Smooth muscle cell (in vitro differentiated cells): ENCODE results near the gene TMCO4. TPM values are rescaled to one million over a fixed set of nuclear protein-coding genes. Genes with fewer than 3 reads are reported as not detected.

ENCODE experiments used
- DNase-seq: peaks from one replicate; lab custom pipeline; 2025; ENCODE audit not compliant: unreplicated experiment; lab: John Stamatoyannopoulos, UW
- H2AFZ ChIP-seq: fragments of 200-600 bp; sonication (generic); 2 replicates; pipeline ENCODE4 v1.6.0; 2016; ENCODE audit warnings: antibody characterized with exemption, low read depth, mild to moderate bottlenecking
- H3F3A ChIP-seq: fragments of 200-600 bp; sonication (generic); 2 replicates; pipeline ENCODE4 v1.6.0; 2017; ENCODE audit warnings: antibody characterized with exemption, low read depth
- H3K27ac ChIP-seq: fragments of 200-600 bp; sonication (generic); 2 replicates; pipeline ENCODE4 v1.5.1; 2016; ENCODE audit warnings: low read depth, mild to moderate bottlenecking
- H3K27me3 ChIP-seq: fragments of 200-600 bp; sonication (generic); 2 replicates; pipeline ENCODE4 v1.6.1; 2016; ENCODE audit warnings: low read depth, mild to moderate bottlenecking
- H3K36me3 ChIP-seq: fragments of 200-600 bp; sonication (generic); 2 replicates; pipeline ENCODE4 v1.5.1; 2016; ENCODE audit warnings: low read depth
- H3K4me1 ChIP-seq: fragments of 200-600 bp; sonication (generic); 2 replicates; pipeline ENCODE4 v1.5.1; 2016; ENCODE audit warnings: low read depth
- H3K4me2 ChIP-seq: fragments of 200-600 bp; sonication (generic); 2 replicates; pipeline ENCODE4 v1.6.0; 2016; ENCODE audit warnings: mild to moderate bottlenecking
- H3K4me3 ChIP-seq: fragments of 200-600 bp; sonication (generic); 2 replicates; pipeline ENCODE4 v1.5.1; 2016; ENCODE audit warnings: mild to moderate bottlenecking
- H3K79me2 ChIP-seq: fragments of 200-600 bp; sonication (generic); 2 replicates; pipeline ENCODE4 v1.6.0; 2016; ENCODE audit warnings: low read depth, mild to moderate bottlenecking
- H3K9ac ChIP-seq: fragments of 200-600 bp; sonication (generic); 2 replicates; pipeline ENCODE4 v1.6.0; 2016; ENCODE audit warnings: low read depth
- H3K9me3 ChIP-seq: fragments of 200-600 bp; sonication (generic); replicated peaks from 2 replicates; pipeline ENCODE4 v1.5.1; 2016; ENCODE audit warnings: low read depth
- H4K20me1 ChIP-seq: fragments of 200-600 bp; sonication (generic); 2 replicates; pipeline ENCODE4 v1.6.0; 2016; ENCODE audit warnings: low read depth
- CTCF ChIP-seq: fragments of 200-600 bp; sonication (generic); IDR thresholded peaks from 2 replicates; pipeline ENCODE4 v1.5.1; 2017; ENCODE audit warnings: borderline replicate concordance, mild to moderate bottlenecking, antibody characterized with exemption; ENCODE audit not compliant: insufficient read depth, poor library complexity, severe bottlenecking
- WGBS: methylation state at CpG from one replicate; pipeline ENCODE4 v1.1.7; 2016; ENCODE audit warnings: low lambda C conversion rate; 5-methylcytosine and 5-hydroxymethylcytosine counted together
- polyA plus RNA-seq: library from polyadenylated mRNA; unstranded; fragments of >200 nt; fragmentation: Nextera tagmentation; extraction: Ambion mirVana; gene quantifications from 2 replicates; pipeline ENCODE4 v1.2.1, GENCODE V29; 2016
- total RNA-seq: library from RNA; depleted of rRNA; stranded (reverse); fragments of >200 nt; gene quantifications from 2 replicates; pipeline ENCODE4 v1.2.3, GENCODE V29; 2014

TMCO4 gene
- total and polyA plus RNA-seq, 2 experiments from 2014 or later, result 5.4 to 6.8 TPM

GRCh38 chr1:19710825-19711611 is 88.7 kb downstream of the TMCO4 start:
- TF ChIP-seq CTCF, result no peak
- no peak overlapping the region for H2AFZ ChIP-seq
- no peak overlapping the region for H3K27ac ChIP-seq
- no peak for DNase-seq
- no peaks in the 10 kb centered on the region for H4K20me1 ChIP-seq
- H3K4me1 ChIP-seq, result no peaks in the 10 kb centered on the region
- H3F3A ChIP-seq, result no peaks in the 10 kb centered on the region
- no peaks in the 10 kb centered on the region for H3K27me3 ChIP-seq
- H3K36me3 ChIP-seq, result no peaks in the 10 kb centered on the region
- no peak overlapping the region for H3K4me2 ChIP-seq
- WGBS, result 86% methylated on average over 12 of the region's 12 CpGs
- no peak overlapping the region for H3K9ac ChIP-seq
- H3K4me3 ChIP-seq, result no peak overlapping the region
- no peaks in the 10 kb centered on the region for H3K9me3 ChIP-seq
- H3K79me2 ChIP-seq, result no peaks in the 10 kb centered on the region

- Histone ChIP-seq H2AFZ (no peak overlapping the region), H3K9me3 (no peaks in the 10 kb centered on the region), H3F3A (no peaks in the 10 kb centered on the region), H3K4me3 (no peak overlapping the region), H3K27ac (no peak overlapping the region), H3K9ac (no peak overlapping the region), H4K20me1 (no peaks in the 10 kb centered on the region), H3K4me2 (no peak overlapping the region), H3K27me3 (no peaks in the 10 kb centered on the region), H3K4me1 (no peaks in the 10 kb centered on the region), H3K79me2 (no peaks in the 10 kb centered on the region), H3K36me3 (no peaks in the 10 kb centered on the region)
- DNase-seq, result no peak
- no peak for TF ChIP-seq CTCF
- 82% methylated on average over 4 of the region's 4 CpGs for WGBS
Observed at GRCh38 chr1:19709260-19709793, 90.4 kb downstream of the TMCO4 start.

GRCh38 chr1:19708567-19709110 is 91.1 kb downstream of the TMCO4 start:
- no peaks in the 10 kb centered on the region for H3K27me3 ChIP-seq
- no peak overlapping the region for H2AFZ ChIP-seq
- H3K27ac ChIP-seq, result no peak overlapping the region
- no peaks in the 10 kb centered on the region for H3K36me3 ChIP-seq
- H3K9ac ChIP-seq, result no peak overlapping the region
- no peak for DNase-seq
- no peaks in the 10 kb centered on the region for H4K20me1 ChIP-seq
- no peaks in the 10 kb centered on the region for H3K4me1 ChIP-seq
- H3K9me3 ChIP-seq, result no peaks in the 10 kb centered on the region
- H3K4me2 ChIP-seq, result no peak overlapping the region
- WGBS, result 90% methylated on average over 8 of the region's 8 CpGs
- no peak for TF ChIP-seq CTCF
- no peak overlapping the region for H3K4me3 ChIP-seq
- no peaks in the 10 kb centered on the region for H3K79me2 ChIP-seq
- H3F3A ChIP-seq, result no peaks in the 10 kb centered on the region

GRCh38 chr1:19706136-19706535 is 93.6 kb downstream of the TMCO4 start:
- Histone ChIP-seq H3K4me2 (no peak overlapping the region), H3K36me3 (no peaks in the 10 kb centered on the region), H3K27ac (no peak overlapping the region), H2AFZ (no peak overlapping the region), H3K9me3 (no peaks in the 10 kb centered on the region), H3K4me3 (no peak overlapping the region), H4K20me1 (no peaks in the 10 kb centered on the region), H3K79me2 (no peaks in the 10 kb centered on the region), H3K9ac (no peak overlapping the region), H3K4me1 (no peaks in the 10 kb centered on the region), H3K27me3 (no peaks in the 10 kb centered on the region), H3F3A (no peaks in the 10 kb centered on the region)
- 89% methylated on average over 4 of the region's 4 CpGs for WGBS
- TF ChIP-seq CTCF, result no peak
- no peak for DNase-seq
